ENCODE data around the gene CRYBG2. TPM values are rescaled to one million over a fixed set of nuclear protein-coding genes. Genes with fewer than 3 reads are reported as not detected.

Gene CRYBG2
- total and polyA plus RNA-seq, 2 of the 13 experiments (the other 11 are each of a cell fraction or from before 2014, with no cell fraction given) = 1.3 to 2.9 TPM

DNA sequence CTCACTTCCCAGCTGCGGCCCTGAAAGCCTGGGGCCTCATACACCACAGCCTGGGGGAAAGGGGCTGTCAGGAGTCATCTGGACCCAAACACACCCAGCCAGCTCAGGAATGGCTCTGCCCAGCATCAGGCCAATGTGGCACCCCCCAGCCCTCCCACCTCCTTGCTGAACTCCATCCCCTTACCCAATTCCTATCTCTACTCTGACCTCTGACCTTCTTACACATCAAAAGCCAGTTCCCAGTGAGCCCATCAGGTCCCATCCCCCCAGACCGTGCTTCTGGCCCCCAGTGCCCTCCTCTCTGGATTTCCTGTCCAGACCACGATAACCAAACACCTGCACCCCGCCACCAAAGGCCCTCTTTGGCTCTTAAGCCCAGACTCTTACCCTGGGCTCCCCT is 16.3 kb downstream of the CRYBG2 start:
- no peaks in the 10 kb centered on the region for H3K9me3 ChIP-seq (ENCODE audit: low read length)
- peak; percentile 53 for ATAC-seq
- H3K9ac ChIP-seq (ENCODE audit: insufficient read depth, low read depth, low read length) = no peak overlapping the region
- no peaks in the 10 kb centered on the region for H3K36me3 ChIP-seq (replicated peaks in 1 of 2; ENCODE audit: control insufficient read depth in 1 of 2, insufficient read depth in 2 of 2, low read length in 2 of 2)
- H4K20me1 ChIP-seq (ENCODE audit: insufficient read depth, low read length) = no peaks in the 10 kb centered on the region
- H3K4me1 ChIP-seq (ENCODE audit: insufficient read depth, low read length) = peaks cover 23% of the 10 kb centered on the region
- H3K79me2 ChIP-seq (ENCODE audit: insufficient read depth, low read length) = no peaks in the 10 kb centered on the region
- intact Hi-C loops (cut with micrococcal nuclease; ENCODE audit: unreplicated experiment) = no loop called here
- no peak for DNase-seq (ENCODE audit: low spot score)
- POLR2A ChIA-PET = interaction anchor here (3.4 kb wide), 1 partner anchor 13 kb away, joined by 20 read pairs; no protein-coding TSS in a partner anchor
- H3K4me2 ChIP-seq (ENCODE audit: low read depth, low read length) = no peak overlapping the region
- H3K27ac ChIP-seq (ENCODE audit: extremely low read length, insufficient read depth, low read length) = no peak overlapping the region
- BruUV-seq (replicated peaks) = no TSS peak
- TF ChIP-seq, protein P1, sequence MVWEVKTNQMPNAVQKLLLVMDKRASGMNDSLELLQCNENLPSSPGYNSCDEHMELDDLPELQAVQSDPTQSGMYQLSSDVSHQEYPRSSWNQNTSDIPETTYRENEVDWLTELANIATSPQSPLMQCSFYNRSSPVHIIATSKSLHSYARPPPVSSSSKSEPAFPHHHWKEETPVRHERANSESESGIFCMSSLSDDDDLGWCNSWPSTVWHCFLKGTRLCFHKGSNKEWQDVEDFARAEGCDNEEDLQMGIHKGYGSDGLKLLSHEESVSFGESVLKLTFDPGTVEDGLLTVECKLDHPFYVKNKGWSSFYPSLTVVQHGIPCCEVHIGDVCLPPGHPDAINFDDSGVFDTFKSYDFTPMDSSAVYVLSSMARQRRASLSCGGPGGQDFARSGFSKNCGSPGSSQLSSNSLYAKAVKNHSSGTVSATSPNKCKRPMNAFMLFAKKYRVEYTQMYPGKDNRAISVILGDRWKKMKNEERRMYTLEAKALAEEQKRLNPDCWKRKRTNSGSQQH (CRISPR knock-in tag; IDR thresholded peaks at IDR 0.05; ENCODE audit: low read depth) = no peak
- TF ChIP-seq, protein P2, sequence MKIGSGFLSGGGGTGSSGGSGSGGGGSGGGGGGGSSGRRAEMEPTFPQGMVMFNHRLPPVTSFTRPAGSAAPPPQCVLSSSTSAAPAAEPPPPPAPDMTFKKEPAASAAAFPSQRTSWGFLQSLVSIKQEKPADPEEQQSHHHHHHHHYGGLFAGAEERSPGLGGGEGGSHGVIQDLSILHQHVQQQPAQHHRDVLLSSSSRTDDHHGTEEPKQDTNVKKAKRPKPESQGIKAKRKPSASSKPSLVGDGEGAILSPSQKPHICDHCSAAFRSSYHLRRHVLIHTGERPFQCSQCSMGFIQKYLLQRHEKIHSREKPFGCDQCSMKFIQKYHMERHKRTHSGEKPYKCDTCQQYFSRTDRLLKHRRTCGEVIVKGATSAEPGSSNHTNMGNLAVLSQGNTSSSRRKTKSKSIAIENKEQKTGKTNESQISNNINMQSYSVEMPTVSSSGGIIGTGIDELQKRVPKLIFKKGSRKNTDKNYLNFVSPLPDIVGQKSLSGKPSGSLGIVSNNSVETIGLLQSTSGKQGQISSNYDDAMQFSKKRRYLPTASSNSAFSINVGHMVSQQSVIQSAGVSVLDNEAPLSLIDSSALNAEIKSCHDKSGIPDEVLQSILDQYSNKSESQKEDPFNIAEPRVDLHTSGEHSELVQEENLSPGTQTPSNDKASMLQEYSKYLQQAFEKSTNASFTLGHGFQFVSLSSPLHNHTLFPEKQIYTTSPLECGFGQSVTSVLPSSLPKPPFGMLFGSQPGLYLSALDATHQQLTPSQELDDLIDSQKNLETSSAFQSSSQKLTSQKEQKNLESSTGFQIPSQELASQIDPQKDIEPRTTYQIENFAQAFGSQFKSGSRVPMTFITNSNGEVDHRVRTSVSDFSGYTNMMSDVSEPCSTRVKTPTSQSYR (CRISPR knock-in tag; IDR thresholded peaks at IDR 0.05; ENCODE audit: borderline replicate concordance) = no peak
- TF ChIP-seq ATM (IDR thresholded peaks at IDR 0.05; ENCODE audit: borderline replicate concordance) (no peak), NR2F2 (IDR thresholded peaks at IDR 0.05; ENCODE audit: borderline replicate concordance, low read depth) (0 out of 2 replicates have a peak, but pooled peaks have one; percentile 22), NR2F6 (IDR thresholded peaks at IDR 0.05) (peak; percentile 50; the same call in 1 of the 2 replicates), NR2F6 (CRISPR knock-in tag; IDR thresholded peaks at IDR 0.05) (peak; percentile 30; the same call in 1 of the 2 replicates), NR2C2 (CRISPR knock-in tag; IDR thresholded peaks at IDR 0.05; ENCODE audit: borderline replicate concordance) (peak; percentile 46), SOX6 (IDR thresholded peaks at IDR 0.05) (no peak), SOX6 (CRISPR knock-in tag; IDR thresholded peaks at IDR 0.05) (no peak), ATF1 (CRISPR knock-in tag; IDR thresholded peaks at IDR 0.05) (no peak), ZNF30 (CRISPR knock-in tag; IDR thresholded peaks at IDR 0.05) (no peak), ZNF564 (CRISPR knock-in tag; IDR thresholded peaks at IDR 0.05) (no peak)
- TF ChIP-seq, protein P3, sequence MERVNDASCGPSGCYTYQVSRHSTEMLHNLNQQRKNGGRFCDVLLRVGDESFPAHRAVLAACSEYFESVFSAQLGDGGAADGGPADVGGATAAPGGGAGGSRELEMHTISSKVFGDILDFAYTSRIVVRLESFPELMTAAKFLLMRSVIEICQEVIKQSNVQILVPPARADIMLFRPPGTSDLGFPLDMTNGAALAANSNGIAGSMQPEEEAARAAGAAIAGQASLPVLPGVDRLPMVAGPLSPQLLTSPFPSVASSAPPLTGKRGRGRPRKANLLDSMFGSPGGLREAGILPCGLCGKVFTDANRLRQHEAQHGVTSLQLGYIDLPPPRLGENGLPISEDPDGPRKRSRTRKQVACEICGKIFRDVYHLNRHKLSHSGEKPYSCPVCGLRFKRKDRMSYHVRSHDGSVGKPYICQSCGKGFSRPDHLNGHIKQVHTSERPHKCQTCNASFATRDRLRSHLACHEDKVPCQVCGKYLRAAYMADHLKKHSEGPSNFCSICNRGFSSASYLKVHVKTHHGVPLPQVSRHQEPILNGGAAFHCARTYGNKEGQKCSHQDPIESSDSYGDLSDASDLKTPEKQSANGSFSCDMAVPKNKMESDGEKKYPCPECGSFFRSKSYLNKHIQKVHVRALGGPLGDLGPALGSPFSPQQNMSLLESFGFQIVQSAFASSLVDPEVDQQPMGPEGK (CRISPR knock-in tag; IDR thresholded peaks at IDR 0.05) = 0 out of 2 replicates have a peak, but pooled peaks have one; percentile 24
- H3K27me3 ChIP-seq (ENCODE audit: control insufficient read depth in 1 of 2, insufficient read depth in 2 of 2, low read length in 2 of 2) = no peaks in the 10 kb centered on the region
- CTCF ChIA-PET (ENCODE audit: low intra/inter-chr PET ratio, low total read pairs) = no interaction called here
- WGBS (ENCODE audit: low lambda C conversion rate) = 60% methylated on average over 4 of the region's 4 CpGs
- H3K4me3 ChIP-seq (replicated peaks in 1 of 3; ENCODE audit: insufficient read depth in 1 of 3, low read depth in 2 of 3, low read length in 3 of 3) = no peak overlapping the region
- no peak for FAIRE-seq
- H2AFZ ChIP-seq (ENCODE audit: low read length) = no peak overlapping the region
- in situ Hi-C loops (cut with HindIII; ENCODE audit: extremely low pct_ligation_motif_present, low pct_unique_long_range_greater_than_20kb) = no loop called here
